Fibroblast of lung (primary cell): Measurements from ENCODE around the gene ESRRA.

Experiments
- EZH2 ChIP-seq: IDR thresholded peaks from 2 replicates; pipeline ENCODE4 v1.5.1; 2012; ENCODE audit warnings: low read length, control low read depth, mild to moderate bottlenecking; ENCODE audit errors: missing control alignments
- TF ChIP-seq, protein P1 (sequence below), 2 donors: IDR thresholded peaks in 1 of 2; conservative IDR thresholded peaks in 1 of 2; 1 replicate in 1 of 2; 2 replicates in 1 of 2; pipeline ENCODE4 v1.5.1; 2011 to 2012; ENCODE audit warnings: low read length in 2 of 2, control low read depth in 1 of 2, inconsistent platforms in 1 of 2, low read depth in 1 of 2, mild to moderate bottlenecking in 1 of 2

DNA sequence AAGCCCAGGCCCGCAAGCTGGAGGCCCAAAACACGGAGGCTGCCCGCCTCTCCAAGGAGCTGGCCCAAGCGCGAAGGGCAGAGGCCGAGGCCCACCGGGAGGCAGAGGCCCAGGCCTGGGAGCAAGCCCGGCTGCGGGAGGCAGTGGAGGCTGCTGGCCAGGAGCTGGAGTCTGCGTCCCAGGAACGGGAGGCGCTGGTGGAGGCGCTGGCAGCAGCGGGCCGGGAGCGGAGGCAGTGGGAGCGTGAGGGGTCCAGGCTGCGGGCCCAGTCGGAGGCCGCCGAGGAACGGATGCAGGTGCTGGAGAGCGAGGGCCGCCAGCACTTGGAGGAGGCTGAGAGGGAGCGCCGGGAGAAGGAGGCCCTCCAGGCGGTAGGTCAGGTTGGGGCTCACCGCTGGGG is 39.5 kb downstream of the ESRRA start:
- TF ChIP-seq, protein P1, sequence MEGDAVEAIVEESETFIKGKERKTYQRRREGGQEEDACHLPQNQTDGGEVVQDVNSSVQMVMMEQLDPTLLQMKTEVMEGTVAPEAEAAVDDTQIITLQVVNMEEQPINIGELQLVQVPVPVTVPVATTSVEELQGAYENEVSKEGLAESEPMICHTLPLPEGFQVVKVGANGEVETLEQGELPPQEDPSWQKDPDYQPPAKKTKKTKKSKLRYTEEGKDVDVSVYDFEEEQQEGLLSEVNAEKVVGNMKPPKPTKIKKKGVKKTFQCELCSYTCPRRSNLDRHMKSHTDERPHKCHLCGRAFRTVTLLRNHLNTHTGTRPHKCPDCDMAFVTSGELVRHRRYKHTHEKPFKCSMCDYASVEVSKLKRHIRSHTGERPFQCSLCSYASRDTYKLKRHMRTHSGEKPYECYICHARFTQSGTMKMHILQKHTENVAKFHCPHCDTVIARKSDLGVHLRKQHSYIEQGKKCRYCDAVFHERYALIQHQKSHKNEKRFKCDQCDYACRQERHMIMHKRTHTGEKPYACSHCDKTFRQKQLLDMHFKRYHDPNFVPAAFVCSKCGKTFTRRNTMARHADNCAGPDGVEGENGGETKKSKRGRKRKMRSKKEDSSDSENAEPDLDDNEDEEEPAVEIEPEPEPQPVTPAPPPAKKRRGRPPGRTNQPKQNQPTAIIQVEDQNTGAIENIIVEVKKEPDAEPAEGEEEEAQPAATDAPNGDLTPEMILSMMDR (conservative IDR thresholded peaks at IDR 0.05 in 1 of 2, IDR thresholded peaks at IDR 0.05 in 1 of 2; ENCODE audit: low read depth in 1 of 2, low read length in 2 of 2) = no peak
- no peak for TF ChIP-seq EZH2
